WTC11 (cell line): ENCODE data around the gene MFSD11. TPM values are rescaled to one million over a fixed set of nuclear protein-coding genes. Genes with fewer than 3 reads are reported as not detected.
"Not testable (repeated sequence)": the region's sequence is repeated elsewhere in the genome, so short reads cannot be mapped to it uniquely, and the experiment has no call there.

Experiments used
- ATAC-seq: fragments of 200-7000 bp; cut with Tn5 transposase; 2 replicates; pipeline ENCODE4 v1.10.0; 2021; ENCODE audit warnings: mild to moderate bottlenecking, moderate library complexity
- CTCF ChIA-PET: fragments of 300-600 bp; sonication (Branson Sonifier 250); formaldehyde crosslinking; loops from one replicate; lab custom pipeline; 2021; ENCODE audit warnings: antibody characterized with exemption; lab: Charles Lee
- POLR2A ChIA-PET: fragments of 350-600 bp; sonication (Branson Sonifier 250); formaldehyde crosslinking; loops from one replicate; lab custom pipeline; 2021; ENCODE audit warnings: antibody characterized with exemption; lab: Charles Lee
- DNase-seq: peaks from one replicate; pipeline ENCODE4 v3.0.0; 2021; ENCODE audit warnings: low spot score
- H3K27ac Mint-ChIP-seq: 2 replicates; pipeline ENCODE4 v1.8.0; 2021; ENCODE audit warnings: mixed read lengths
- H3K27me3 Mint-ChIP-seq: 2 replicates; pipeline ENCODE4 v1.8.0; 2021; ENCODE audit warnings: low read depth, mild to moderate bottlenecking, moderate library complexity, mixed read lengths
- H3K36me3 Mint-ChIP-seq: 2 replicates; pipeline ENCODE4 v1.8.0; 2021; ENCODE audit warnings: mixed read lengths
- H3K4me1 Mint-ChIP-seq: 2 replicates; pipeline ENCODE4 v1.8.0; 2022; ENCODE audit warnings: mixed read lengths
- H3K4me3 Mint-ChIP-seq: 2 replicates; pipeline ENCODE4 v1.8.0; 2021; ENCODE audit warnings: mild to moderate bottlenecking, moderate library complexity, mixed read lengths
- H3K9me3 Mint-ChIP-seq: 2 replicates; pipeline ENCODE4 v1.8.0; 2021; ENCODE audit warnings: mixed read lengths
- FOXK1 ChIP-seq: sonication (generic); formaldehyde crosslinking; IDR thresholded peaks from 2 replicates; pipeline ENCODE4 v1.8.0; 2022; ENCODE audit warnings: mild to moderate bottlenecking, moderate library complexity, missing genetic modification reagents
- GABPB1 ChIP-seq: sonication (generic); formaldehyde crosslinking; IDR thresholded peaks from 2 replicates; pipeline ENCODE4 v1.8.1; 2023; ENCODE audit warnings: mild to moderate bottlenecking, missing genetic modification reagents
- GRHL2 ChIP-seq: fragments of 250-450 bp; sonication (Bioruptor Pico); IDR thresholded peaks from 2 replicates; pipeline ENCODE4 v1.8.0; 2022; ENCODE audit warnings: mild to moderate bottlenecking, moderate library complexity; ENCODE audit not compliant: insufficient replicate concordance, severe bottlenecking
- GTF2I ChIP-seq: fragments of 250-450 bp; sonication (Bioruptor Pico); conservative IDR thresholded peaks from 2 replicates; pipeline ENCODE4 v1.4.0; 2021; ENCODE audit warnings: mild to moderate bottlenecking
- HMGXB4 ChIP-seq: sonication (generic); formaldehyde crosslinking; IDR thresholded peaks from 2 replicates; pipeline ENCODE4 v1.8.1; 2023; ENCODE audit warnings: mild to moderate bottlenecking, moderate library complexity, missing genetic modification reagents
- IRF1 ChIP-seq: sonication (generic); formaldehyde crosslinking; IDR thresholded peaks from 2 replicates; pipeline ENCODE4 v1.8.0; 2023; ENCODE audit warnings: missing genetic modification reagents
- KAT7 ChIP-seq: sonication (generic); formaldehyde crosslinking; IDR thresholded peaks from 2 replicates; pipeline ENCODE4 v1.8.1; 2023; ENCODE audit warnings: missing genetic modification reagents, mild to moderate bottlenecking, borderline replicate concordance
- PRDM15 ChIP-seq: sonication (generic); formaldehyde crosslinking; IDR thresholded peaks from 2 replicates; pipeline ENCODE4 v1.8.0; 2022; ENCODE audit warnings: missing genetic modification reagents
- SP1 ChIP-seq: sonication (generic); formaldehyde crosslinking; conservative IDR thresholded peaks from 2 replicates; pipeline ENCODE4 v1.8.1; 2022; ENCODE audit warnings: missing genetic modification reagents
- TEAD1 ChIP-seq: sonication (generic); formaldehyde crosslinking; IDR thresholded peaks from 2 replicates; pipeline ENCODE4 v1.8.0; 2022; ENCODE audit warnings: mild to moderate bottlenecking, missing genetic modification reagents
- total RNA-seq: library from RNA; stranded (reverse); gene quantifications from 3 replicates; pipeline ENCODE4 v1.2.3, GENCODE V29; 2021
- TF ChIP-seq, protein P1 (sequence below): sonication (generic); formaldehyde crosslinking; IDR thresholded peaks from 2 replicates; pipeline ENCODE4 v1.8.1; 2022; ENCODE audit warnings: missing genetic modification reagents, borderline replicate concordance

The MFSD11 gene
- total RNA-seq, 1 experiment from 2014 or later, result 16.6 TPM

GRCh38 chr17:76709951-76710862, 27.7 kb upstream of the MFSD11 start:
- POLR2A ChIA-PET, result interaction anchor here (0.6 kb wide), 1 partner anchor 1266 kb away, joined by 6 read pairs; no protein-coding TSS in a partner anchor
- CTCF ChIA-PET, result interaction anchor here (0.5 to 4.2 kb wide), 11 partner anchors 9 to 187 kb away, joined by 3 to 52 read pairs (median 4); no protein-coding TSS in a partner anchor
- ATAC-seq, result peak; percentile 7
- Mint-ChIP-seq H3K27me3 (peaks cover 15% of the 10 kb centered on the region), H3K4me1 (peaks cover 34% of the 10 kb centered on the region), H3K4me3 (peak overlapping the region; percentile 74)
- 0 out of 2 replicates have a peak, but pooled peaks have one; percentile 42 for TF ChIP-seq HMGXB4 (CRISPR knock-in tag)
- TF ChIP-seq GABPB1 (CRISPR knock-in tag), result 0 out of 2 replicates have a peak, but pooled peaks have one; percentile 33
- H3K36me3 Mint-ChIP-seq, H3K9me3 Mint-ChIP-seq, DNase-seq, H3K27ac Mint-ChIP-seq: not testable (repeated sequence)

DNA sequence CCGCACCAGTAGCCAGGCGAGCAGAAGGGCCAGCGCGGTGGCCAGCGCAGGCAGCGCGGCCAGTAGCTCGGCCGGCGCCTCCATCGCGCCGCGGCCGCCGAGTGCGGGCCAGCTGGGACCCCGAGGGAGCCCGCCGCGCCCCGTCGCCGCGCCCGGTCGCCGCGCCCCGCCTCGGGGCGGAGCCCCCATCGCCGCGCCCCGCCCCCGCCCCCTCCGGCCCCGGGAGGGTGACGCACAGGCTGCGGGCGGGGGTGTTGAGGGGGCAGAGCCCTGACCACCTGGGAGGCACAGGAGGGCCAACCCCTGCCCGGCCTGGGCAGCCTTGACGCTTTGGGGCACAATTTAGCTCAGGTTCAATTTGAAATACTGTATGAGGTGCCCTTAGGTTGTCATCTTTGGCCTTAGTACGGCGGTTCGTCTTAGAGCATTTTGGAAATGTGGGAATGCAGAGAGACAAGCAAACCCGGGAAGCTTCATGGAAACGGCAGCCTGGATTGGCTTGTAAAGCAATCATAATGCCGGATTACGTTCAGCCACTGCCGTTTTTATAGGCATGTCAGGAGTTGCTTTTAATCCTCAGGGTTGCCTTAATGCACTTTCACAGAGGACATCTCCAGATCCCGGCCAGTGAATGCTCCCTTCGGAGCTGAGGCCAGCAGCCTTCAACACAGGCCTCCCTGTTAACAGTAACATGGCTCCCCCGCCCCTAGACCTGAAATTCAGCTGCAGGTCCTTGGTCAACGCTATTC, 26.9 kb upstream of the MFSD11 start, which contains the start of gene MXRA7:
Gene MXRA7 (minus strand): TSS at position 103 of the 749 bp plus-strand sequence. CDS start 19 bp downstream, at position 84.
- Mint-ChIP-seq H3K4me1 (peaks cover 34% of the 10 kb centered on the region), H3K27ac (peak within 1 kb of the TSS; percentile 45; the same call in 1 of the 2 replicates), H3K4me3 (peak within 1 kb of the TSS; percentile 74), H3K9me3 (no peaks in the 10 kb centered on the region), H3K36me3 (peaks cover 7% of the 10 kb centered on the region), H3K27me3 (peaks cover 15% of the 10 kb centered on the region)
- peak; percentile 70 for TF ChIP-seq PRDM15 (CRISPR knock-in tag)
- TF ChIP-seq SP1 (CRISPR knock-in tag), result 0 out of 2 replicates have a peak, but pooled peaks have one; percentile 33
- TF ChIP-seq, protein P1, sequence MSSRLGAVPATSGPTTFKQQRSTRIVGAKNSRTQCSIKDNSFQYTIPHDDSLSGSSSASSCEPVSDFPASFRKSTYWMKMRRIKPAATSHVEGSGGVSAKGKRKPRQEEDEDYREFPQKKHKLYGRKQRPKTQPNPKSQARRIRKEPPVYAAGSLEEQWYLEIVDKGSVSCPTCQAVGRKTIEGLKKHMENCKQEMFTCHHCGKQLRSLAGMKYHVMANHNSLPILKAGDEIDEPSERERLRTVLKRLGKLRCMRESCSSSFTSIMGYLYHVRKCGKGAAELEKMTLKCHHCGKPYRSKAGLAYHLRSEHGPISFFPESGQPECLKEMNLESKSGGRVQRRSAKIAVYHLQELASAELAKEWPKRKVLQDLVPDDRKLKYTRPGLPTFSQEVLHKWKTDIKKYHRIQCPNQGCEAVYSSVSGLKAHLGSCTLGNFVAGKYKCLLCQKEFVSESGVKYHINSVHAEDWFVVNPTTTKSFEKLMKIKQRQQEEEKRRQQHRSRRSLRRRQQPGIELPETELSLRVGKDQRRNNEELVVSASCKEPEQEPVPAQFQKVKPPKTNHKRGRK, result no peak
- DNase-seq (peak; percentile 76), ATAC-seq (peak; percentile 50)
- ChIA-PET CTCF (interaction anchor here (0.6 to 4.1 kb wide), 6 partner anchors 10 to 244 kb away, joined by 3 to 45 read pairs (median 4); no protein-coding TSS in a partner anchor), POLR2A (interaction anchor here (0.9 kb wide), 1 partner anchor 20 kb away, joined by 4 read pairs; no protein-coding TSS in a partner anchor)

- Mint-ChIP-seq H3K36me3 (peaks cover 12% of the 10 kb centered on the region), H3K4me1 (peaks cover 34% of the 10 kb centered on the region), H3K27me3 (peaks cover 15% of the 10 kb centered on the region)
- ATAC-seq, DNase-seq, H3K4me3 Mint-ChIP-seq, H3K27ac Mint-ChIP-seq, H3K9me3 Mint-ChIP-seq: not testable (repeated sequence)
- ChIA-PET POLR2A (interaction anchor here (0.6 kb wide), 1 partner anchor 13 kb away, joined by 4 read pairs; no protein-coding TSS in a partner anchor), CTCF (interaction anchor here (1.9 to 2.2 kb wide), 2 partner anchors 22 to 31 kb away, joined by 8 to 13 read pairs; no protein-coding TSS in a partner anchor)
Observed at GRCh38 chr17:76712321-76712720, 25.6 kb upstream of the MFSD11 start.

GRCh38 chr17:76713765-76714164, 24.2 kb upstream of the MFSD11 start:
- peak overlapping the region; percentile 27; the same call in 1 of the 2 replicates for H3K27ac Mint-ChIP-seq
- H3K9me3 Mint-ChIP-seq, result no peaks in the 10 kb centered on the region
- POLR2A ChIA-PET, result no interaction called here
- peaks cover 13% of the 10 kb centered on the region for H3K27me3 Mint-ChIP-seq
- no peak overlapping the region for H3K4me3 Mint-ChIP-seq
- no peak for ATAC-seq
- peaks cover 22% of the 10 kb centered on the region for H3K36me3 Mint-ChIP-seq
- CTCF ChIA-PET, result interaction anchor here (1.1 to 2.2 kb wide), 6 partner anchors 13 to 191 kb away, joined by 3 to 13 read pairs (median 10); partner anchors contain the start of genes JMJD6 and METTL23
- DNase-seq, result no peak
- H3K4me1 Mint-ChIP-seq, result peaks cover 21% of the 10 kb centered on the region
- no peak for TF ChIP-seq TEAD1
- TF ChIP-seq IRF1 (CRISPR knock-in tag), result no peak
- TF ChIP-seq GRHL2, result no peak
- no peak for TF ChIP-seq KAT7 (CRISPR knock-in tag)
- no peak for TF ChIP-seq GTF2I (CRISPR knock-in tag)
- TF ChIP-seq FOXK1 (CRISPR knock-in tag), result no peak
